CD4-positive, alpha-beta T cell treated with Interleukin-21 for 1 hour (primary cell): ENCODE data around the gene FYB1.

ENCODE experiments used
- DNase-seq: peaks from one replicate; pipeline ENCODE4 v3.0.0-alpha.2; 2020

Gene FYB1

GRCh38 chr5:39158786-39159185, 60.6 kb downstream of the FYB1 start:
- DNase-seq: no peak

DNA sequence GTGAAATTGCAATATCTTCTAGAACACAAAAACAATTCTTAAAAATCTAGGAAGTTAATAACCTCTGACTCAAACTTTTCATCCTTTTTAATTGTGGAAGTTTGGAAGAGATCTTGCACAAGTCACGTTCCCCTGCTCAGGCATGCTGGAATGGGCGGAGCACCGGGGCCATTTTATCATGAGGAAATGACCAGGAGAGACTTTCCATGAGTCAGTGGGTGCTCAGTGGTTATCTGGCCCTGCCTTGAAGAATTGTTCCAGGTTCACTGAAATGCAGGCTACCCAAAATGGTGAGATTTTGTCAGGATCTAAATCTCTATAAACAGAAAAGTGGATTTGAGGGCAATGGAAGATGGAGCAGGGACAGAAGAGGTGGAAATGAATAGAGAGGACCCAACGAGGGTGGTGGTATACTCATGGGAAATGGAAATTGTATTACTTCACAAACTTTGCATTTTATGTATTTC, 61.2 kb downstream of the FYB1 start:
- DNase-seq: no peak

GRCh38 chr5:39157701-39158100, 61.7 kb downstream of the FYB1 start:
- DNase-seq: no peak

GRCh38 chr5:39156082-39156481, 63.3 kb downstream of the FYB1 start:
- no peak for DNase-seq

GRCh38 chr5:39151745-39152144, 67.6 kb downstream of the FYB1 start:
- DNase-seq: no peak

DNA sequence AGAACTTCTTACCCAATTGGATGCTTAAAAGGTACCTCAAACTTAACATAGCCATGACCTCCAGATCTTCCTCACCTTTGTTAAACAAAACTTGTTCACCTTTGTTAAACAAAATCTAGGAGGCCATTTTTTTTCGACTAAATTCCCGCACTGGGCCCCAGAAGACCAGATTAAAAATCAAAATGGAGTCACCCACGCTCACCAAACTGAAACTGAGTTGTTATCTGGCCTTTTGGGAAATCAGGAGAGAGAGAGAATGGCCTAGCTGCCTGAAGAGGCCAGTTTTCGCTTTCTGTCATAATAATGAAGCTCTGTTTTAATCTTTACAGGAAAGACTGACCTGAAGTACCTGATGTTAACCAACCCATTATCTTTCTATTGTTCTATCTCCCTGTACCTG, 69.4 kb downstream of the FYB1 start:
- no peak for DNase-seq

DNA sequence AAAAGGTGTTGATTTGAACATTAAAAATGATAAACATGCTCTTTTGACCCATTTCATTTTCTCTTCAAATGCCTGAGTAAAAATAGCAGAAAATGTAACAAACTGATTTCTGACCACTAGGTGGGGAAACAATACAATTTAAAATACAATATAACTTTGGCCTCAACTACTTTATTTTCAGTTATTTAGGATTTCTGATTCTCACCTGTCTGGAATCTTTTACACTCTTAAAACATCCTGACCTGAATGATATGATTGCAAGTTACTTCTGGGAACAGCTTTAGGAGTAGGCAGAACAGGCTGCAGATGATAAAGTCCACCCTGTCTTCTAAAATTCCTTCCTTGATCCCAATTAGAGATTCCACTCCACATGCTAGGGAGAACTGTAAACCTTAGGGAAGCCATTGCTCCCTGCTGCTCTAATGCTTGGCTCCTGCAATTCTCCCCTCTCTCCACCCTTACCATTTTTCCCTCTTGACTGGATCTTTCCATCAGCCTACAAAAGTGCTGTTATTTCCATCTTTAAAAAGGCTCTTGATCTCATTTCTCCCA, 70.3 kb downstream of the FYB1 start:
- DNase-seq: peak; percentile 63

DNA sequence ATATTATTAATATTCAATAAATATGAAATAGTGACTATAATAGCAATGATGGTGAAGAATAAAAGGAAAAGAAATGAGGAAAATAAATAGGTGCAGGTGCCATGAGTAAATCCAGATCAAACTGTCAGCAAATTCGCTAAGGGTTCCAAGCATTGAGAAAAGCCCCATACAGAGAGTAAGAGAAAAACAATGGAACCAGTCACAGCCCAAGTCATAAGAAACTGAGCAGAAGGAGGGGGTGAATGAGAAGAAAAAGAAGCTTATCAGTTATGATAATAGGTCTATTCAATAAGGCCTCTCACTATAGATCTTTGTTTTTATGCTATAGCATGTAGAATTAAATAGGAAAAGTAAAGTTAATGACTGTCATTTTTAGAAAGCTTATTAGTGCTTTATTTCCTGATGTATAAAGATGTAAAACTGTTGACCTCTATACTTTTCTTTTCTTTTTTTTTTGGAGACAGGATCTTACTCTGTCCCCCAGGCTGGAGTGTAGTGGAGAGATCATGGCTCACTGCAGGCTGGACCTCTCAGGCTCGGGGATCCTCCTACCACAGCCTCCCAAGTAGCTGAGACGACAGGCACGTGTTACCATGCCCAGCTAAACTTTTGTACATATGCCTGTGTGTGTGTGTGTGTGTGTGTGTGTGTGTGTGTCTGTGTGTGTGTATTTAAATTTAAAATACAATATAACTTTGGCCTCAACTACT, 72.4 kb downstream of the FYB1 start:
- no peak for DNase-seq

- DNase-seq: no peak
Measured at GRCh38 chr5:39143151-39143860, 76.1 kb downstream of the FYB1 start.

- no peak for DNase-seq
Measured at GRCh38 chr5:39140558-39141168, 78.7 kb downstream of the FYB1 start.

DNA sequence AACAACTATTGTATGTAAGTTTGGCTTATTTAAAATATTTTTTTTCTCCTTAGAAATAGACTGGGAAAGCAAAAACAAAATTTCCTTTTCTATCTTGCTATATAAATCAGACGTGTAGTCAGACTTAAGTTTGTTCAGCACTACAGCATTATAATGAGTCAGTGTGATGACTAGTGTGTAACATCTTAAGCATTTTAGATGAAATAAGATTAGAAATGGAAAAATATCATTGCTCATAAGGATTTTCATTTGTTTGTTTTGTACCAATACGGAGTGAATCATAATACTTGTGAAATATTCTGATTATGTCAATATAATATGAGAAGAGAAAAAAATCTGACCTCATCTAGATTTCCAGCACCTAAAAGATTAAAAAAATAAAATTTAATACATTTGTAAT, 80.5 kb downstream of the FYB1 start:
- no peak for DNase-seq

DNA sequence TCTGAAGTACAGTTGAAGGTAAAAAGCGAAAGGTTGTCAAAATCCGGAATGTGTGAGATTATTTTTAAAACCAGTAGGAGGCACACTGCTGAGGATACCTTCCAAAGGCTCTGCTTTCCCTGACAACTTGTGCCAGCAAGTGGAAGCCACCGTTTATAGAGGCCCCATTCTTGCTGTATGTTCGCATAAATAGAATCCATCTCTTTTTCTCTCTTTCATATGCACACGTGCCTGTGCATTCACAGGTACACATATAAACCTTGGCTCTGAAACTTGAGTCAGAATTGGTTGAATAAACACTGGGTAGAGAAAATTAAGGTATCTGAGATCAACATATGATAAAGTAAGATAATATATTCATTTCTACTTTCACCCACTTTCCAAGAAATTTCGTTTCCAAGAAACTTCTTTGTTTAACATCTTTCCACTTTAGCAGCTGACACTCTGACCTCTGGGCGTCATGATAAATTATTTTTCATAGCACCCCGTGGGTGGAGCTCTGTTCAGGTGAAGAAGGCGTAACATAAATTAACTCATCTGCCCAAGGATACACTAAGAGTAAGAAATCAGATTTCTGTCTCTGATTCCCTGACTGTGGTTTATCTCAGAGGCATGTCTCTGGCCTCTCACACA, 81.4 kb downstream of the FYB1 start:
- DNase-seq: no peak

DNA sequence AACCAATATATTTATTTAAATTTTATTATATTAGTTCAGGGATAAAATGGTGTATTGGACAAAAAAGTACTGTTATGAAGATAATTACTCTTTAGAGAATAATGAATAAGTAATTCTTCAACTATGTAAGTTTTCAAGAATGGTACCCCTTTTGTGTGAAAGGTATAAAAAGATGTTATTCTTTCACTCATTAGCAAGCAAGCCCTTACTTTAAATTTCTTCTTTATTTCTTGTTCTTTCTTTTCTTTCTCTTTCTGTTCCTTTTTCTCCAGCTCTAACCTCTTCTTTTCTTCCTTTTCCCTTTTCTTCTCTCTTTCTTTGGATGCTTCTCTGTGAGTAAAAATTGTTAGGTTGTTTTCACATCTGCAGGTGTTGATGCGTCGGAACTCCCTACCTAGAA, 82.0 kb downstream of the FYB1 start:
- DNase-seq: no peak

GRCh38 chr5:39132792-39133191, 86.6 kb downstream of the FYB1 start:
- no peak for DNase-seq

- no peak for DNase-seq
Measured at GRCh38 chr5:39132128-39132447, 87.3 kb downstream of the FYB1 start.

DNA sequence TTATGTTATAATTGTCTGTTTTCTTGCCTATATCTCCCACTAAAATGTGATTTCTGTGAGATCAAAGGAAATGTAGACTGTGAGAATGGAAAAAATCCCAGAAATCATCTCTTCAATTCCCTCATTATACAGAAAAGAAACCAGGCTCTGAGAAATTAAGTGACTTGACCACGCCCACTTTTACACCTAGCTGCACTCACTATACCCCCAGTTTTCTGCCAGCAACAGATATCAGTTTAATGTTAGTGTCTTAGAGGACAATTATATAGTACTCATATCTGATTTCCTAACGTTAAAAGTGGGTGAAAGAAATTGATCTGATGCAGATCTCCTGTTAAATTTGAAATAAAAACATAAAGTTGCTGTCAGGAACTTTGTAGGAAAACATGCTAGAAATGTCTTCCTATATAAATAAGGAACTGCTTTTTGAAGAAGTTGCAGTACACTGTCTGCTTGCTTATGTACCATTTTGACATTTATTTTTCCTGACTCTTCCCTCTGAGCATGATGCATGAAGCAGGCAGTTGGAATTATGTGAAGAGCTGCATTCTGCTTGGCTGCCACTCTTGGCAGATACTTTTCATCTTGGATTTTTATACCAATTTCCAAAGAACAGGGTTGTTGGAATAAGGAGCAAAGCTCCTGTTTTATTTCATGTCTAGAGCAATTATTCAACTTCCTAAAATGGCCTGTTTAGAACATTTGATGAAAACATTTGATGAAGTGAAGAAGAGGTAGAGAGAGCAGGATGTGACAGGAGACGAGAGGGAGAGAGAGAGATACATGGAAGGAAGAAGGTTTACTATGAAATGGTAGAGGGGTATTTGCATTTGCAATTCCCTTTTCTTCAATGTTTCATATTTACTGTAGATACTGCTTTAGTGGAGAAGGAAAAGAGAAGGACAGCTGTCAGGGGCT, 87.9 kb downstream of the FYB1 start:
- DNase-seq: no peak

GRCh38 chr5:39130716-39131115, 88.6 kb downstream of the FYB1 start:
- no peak for DNase-seq

GRCh38 chr5:39121922-39122321, 97.4 kb downstream of the FYB1 start:
- DNase-seq: no peak

GRCh38 chr5:39121315-39121714, 98.0 kb downstream of the FYB1 start:
- DNase-seq: no peak

DNA sequence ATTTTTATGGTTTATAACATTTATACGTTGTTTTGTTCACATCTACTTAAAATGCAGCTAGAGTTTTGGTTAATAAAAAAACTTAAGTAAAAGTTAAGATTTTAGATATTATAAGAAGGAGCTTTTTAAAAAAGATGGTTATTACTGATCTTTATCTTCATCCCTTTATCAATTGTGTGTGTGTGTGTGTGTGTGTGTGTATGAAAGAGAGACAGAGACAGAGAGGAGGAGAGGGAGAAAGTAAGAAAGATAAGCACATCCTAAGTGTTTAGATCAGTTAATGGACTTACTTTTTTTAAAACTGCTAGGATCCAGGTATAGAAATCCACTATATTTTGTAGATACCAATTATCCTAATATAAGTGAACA, 99.3 kb downstream of the FYB1 start:
- no peak for DNase-seq

DNA sequence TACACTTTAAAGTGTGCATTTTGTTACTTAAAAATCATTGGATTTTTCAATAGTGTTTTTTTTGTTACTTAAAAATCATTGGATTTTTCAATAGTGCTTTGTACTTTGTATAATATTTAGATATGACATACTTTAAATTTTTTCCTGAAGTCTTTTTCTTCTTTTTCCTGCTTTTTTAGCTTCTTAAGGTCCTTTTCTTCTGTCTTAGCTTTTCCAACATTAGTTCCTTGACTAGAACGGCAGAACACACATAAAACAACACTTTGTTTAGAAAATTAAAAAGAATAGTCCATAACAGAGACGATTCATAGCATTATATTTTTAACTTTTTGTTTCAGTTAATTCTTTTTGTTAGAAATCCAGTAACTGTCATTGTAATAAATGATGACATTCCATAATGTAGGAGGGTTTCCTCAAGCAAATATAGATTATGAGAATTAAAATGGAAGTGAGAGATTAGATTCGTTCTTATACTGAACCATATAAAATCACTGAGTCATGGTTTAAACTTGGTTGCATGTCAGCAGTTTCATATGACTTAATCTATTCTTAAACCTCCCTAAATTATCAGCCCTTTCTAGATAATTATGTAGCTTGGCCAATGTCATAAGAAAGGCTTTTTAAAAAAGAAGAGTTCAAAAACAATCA, 99.8 kb downstream of the FYB1 start:
- DNase-seq: no peak

DNA sequence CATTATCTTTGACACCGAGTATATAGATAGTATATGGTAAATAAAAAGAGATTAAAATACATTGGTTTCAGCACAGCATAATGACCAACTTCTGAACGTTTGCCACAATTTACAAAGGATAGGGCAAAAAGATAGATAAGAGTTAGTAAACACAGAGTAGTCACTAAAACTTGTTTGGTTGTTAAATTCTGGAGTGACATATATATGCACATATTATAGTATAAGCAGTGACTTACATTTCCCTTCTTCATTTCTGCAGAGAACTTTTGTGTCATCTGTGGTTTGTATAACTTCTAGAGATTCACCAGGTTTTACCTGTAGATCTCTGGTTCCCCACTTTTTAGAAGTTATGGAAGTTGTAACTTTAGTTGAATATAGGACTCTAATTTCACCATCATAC, 100.7 kb downstream of the FYB1 start:
- DNase-seq: no peak
